GM19043 (cell line): ENCODE results near the gene HOXD9.

ENCODE experiments used
- ATAC-seq: cut with Tn5 transposase; IDR thresholded peaks from one replicate; pipeline ENCODE4 v1.9.1; 2021; ENCODE audit warnings: low read depth; ENCODE audit not compliant: unreplicated experiment

HOXD9 gene

DNA sequence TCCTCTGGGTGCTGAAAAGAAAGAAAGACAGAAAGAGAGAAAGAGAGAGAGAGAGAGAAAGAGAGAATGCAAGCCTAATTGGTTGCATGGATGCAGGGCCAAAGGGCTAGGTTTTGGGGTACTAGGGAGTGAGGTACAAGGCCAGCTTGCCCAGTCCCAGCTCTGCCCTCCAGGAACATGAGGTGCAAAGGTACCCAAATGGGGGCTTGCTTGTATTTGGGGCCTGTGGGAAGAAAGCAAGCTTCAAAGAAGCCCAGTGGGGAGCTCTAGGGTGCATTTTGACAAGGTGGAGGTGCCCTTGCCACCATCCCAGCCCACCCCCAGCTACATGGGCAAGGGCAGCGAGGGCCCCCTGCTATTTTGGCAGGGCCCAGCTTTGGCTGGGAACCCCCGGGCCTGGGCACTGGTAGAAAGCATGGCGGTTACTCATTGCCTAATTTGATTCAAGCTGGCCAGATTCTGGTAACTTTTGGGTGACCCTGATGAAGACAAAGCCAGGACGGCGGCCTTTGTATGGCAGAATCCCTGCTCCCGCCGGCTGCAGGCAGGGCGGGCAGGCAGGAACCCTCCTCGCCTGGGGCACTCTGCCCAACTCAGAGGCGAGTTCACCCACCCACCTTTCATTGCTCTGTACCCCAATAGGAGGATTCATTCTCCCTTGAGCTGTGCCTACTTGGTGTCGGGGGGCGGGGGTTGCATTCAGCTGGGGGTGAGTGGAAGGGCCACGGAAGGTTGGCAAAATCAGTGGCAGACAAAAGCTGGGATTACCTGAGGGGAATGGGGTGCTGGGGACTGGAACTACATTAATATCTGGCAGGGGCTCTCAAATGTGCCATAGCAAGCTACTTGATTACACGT, 28.3 kb downstream of the HOXD9 start:
- ATAC-seq: no peak

DNA sequence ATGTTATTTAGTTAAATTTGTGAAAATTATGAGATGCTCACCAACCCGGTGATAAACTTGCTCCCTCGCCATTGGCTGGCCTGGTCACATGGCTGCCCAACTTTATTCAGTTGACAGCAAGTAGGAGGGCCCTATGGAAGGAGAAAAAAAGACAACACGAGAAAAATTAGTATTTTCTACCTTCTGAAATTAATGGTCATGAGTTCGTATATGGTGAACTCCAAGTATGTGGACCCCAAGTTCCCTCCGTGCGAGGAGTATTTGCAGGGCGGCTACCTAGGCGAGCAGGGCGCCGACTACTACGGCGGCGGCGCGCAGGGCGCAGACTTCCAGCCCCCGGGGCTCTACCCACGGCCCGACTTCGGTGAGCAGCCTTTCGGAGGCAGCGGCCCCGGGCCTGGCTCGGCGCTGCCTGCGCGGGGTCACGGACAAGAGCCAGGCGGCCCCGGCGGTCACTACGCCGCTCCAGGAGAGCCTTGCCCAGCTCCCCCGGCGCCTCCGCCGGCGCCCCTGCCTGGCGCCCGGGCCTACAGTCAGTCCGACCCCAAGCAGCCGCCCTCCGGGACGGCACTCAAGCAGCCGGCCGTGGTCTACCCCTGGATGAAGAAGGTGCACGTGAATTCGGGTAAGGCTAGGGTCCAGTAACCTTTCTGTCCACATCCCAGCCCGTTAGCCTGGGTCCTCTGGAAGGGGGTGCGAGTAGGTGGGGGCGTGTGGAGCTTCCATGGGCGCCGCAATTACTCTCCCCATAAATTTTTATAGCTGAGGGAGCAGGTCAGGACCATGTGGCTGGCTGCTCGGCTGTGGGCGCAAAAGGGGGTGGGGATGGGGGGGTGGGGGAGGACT, 29.1 kb downstream of the HOXD9 start, which contains the start of gene HOXD4:
TSS of gene HOXD4 (plus strand) at position 109 of the 846 bp plus-strand sequence. CDS start at position 193, 84 bp downstream.
- no peak for ATAC-seq

DNA sequence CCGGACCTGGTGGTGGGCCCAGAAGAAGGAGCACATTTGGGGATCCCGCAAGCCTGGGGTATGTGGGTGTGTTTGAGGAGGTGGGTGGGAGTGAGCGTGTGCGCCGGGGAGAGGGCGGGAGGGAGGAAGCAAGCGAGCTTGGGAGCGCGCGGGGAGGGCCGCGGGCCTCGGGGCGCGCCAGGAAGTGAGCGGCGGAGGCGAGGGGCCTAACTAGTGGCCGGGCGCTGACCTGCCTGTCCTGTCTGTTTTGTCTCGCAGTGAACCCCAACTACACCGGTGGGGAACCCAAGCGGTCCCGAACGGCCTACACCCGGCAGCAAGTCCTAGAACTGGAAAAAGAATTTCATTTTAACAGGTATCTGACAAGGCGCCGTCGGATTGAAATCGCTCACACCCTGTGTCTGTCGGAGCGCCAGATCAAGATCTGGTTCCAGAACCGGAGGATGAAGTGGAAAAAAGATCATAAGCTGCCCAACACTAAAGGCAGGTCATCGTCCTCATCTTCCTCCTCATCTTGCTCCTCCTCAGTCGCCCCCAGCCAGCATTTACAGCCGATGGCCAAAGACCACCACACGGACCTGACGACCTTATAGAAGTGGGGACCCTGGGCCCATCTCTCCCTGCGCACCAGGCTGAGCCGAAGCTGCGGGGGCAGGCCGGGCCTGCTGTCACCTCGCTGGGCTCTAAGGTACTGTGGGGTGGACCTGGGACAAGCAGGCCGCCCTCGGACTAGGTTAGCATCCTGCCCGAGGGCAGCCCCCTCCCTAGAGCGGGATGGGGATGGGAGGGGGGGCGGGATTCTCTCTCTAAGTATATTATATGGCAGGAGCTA, 30.0 kb downstream of the HOXD9 start:
- no peak for ATAC-seq

DNA sequence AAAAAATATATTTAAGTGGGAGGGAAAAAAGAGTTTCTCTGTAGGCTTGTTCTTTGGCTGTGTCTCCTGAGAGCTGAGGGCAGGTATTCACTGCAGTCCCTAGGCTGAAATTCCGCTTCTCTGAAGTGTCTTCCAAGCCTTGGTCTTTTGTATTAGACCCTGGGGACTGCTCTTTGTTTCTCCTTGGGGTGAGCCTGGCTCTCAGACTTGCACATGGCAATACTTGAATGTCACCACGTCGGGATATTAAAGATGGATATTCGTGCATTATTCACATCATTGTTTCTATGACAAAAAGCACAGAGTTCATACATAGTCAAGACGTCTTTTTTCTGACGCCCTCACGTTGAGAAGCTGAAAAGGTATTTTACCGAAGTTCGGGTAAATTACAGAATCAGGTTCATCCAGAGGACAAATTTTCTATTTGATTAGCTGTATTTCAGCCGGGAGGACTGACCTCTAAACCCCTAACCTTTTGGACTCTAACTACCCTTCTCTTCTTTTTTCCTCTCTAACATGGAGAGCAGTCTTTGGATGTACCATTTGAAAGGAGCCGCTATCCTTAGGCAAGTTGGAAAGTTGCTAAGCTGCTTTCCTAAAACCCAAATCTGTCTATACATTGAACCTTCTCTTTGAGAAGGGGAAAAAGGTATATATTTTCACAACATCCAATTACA, 32.2 kb downstream of the HOXD9 start:
- no peak for ATAC-seq

DNA sequence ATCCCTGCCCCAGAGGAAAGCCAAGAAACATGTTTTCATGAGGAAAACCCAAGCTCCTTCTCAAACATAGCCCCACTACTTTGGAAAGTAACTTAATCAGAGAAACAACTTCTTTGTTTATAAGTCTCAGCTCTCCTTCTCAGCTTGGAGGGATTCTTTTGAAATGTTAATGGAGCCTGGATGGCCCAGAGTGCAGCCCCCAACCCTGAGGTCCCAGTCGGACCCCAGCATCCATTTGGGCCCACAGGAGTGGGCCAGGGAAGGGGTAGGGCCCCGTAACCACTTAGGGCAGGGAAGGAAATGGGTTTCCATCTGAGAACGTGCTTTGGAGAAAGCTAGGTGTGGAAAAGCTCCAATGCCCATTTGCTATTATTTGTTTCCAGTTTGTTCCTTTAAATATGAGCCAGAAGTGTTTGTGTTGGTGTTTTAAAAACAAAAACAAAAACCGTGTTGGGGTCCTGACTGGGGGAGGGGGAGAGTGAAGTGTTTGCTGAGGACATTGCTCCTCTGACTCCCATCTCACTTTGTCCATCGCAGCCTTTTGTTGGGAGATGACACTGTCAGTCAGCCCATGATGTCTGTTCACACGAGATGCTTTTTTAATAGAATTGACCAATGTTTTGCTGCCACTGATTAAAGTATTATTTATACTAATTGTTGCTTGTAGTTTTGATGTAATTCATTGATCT, 33.0 kb downstream of the HOXD9 start:
- no peak for ATAC-seq

DNA sequence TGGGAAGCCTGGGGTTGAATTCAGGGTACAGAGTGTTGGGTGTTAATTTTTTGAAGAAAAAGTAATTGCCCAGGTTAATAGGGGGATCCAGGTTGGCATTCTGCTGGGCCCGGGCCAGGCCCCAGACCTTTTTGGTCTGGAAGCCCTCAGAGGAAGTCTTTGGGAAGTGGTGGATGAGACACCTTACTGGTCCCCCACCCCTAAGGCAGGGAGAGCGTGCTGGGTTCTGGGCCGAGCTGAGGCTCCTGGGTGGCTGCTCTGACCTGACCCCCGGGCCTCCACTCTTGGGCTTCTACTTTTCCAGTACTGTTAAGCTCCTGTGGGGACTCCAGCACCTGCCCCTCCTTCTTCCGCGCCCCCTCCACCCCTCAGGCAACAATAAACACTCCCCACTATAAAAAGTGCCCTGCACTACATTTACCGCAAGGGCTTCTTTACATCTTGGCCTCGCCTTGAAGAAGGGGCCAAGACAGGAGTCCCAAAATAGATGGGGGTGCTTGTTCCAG, 33.8 kb downstream of the HOXD9 start:
- ATAC-seq: no peak

DNA sequence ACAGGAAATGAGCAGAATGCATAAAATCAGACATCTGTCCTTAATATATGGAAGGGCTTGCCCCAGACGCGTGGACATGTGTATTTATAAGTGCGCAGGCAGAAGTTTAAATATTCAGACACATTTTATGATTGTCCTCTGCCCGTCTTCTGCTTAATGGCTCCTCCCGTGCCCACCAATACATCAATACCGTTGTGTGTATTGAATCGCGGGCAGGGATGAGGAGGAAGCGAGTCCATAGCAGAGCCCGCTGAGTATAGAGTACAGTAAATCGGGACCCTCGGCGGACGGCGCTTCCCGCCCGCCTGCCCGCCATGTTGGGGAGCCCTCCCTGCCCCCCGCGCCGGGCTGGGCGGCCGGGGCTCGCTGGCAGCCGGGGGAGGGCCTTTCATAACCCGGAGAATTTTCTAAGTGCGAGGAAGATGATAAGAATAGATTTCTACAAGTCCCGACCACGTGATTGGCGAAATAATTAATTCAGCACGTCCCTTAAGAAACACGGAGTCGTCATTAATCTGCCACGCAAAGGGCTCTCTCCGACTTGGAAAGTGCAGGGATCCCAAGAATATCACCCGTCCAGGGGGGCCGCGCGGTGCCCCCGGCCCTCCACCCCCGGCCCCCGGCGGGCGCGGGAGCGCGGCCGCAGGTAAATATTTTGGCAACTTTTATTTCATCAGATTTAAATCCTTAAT, 34.4 kb downstream of the HOXD9 start, which contains the start of gene HOXD3:
TSS of gene HOXD3 (plus strand) at position 501 of the 692 bp plus-strand sequence. CDS start 11,808 bp downstream, outside the sequence.
- no peak for ATAC-seq

DNA sequence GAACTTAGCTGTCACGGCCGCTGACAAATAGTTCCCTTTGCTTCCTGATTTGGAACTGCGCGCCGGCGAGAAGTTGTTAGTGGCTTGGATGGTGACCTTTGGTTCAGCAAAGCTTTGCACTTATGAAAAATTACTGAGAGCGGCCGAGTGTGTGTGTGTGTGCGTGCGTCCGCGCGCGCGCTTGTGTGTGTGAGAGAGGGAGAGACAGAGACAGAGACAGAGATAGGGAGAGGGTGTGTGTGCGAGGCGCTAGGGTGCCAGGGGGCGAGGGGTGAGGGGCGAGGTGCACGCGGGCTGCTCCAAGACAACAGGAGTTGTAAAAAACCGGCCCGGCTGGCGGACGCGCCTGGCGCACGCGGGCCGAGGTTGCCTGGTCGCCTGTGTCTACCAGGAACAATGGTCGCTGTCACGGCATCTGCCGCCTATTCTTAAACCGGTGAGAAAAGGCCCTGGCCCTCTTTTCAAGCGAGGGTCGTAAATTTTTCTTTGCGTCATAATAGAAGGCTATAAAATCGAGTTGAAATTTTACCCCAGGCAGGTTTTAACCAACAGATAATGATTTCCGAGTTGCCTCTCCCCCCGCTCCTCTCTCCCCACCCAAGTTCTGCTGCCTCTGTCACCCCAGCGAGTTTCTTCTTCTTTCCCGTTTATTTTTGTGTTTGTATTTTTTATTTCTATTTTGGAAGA, 35.1 kb downstream of the HOXD9 start:
- ATAC-seq: no peak

DNA sequence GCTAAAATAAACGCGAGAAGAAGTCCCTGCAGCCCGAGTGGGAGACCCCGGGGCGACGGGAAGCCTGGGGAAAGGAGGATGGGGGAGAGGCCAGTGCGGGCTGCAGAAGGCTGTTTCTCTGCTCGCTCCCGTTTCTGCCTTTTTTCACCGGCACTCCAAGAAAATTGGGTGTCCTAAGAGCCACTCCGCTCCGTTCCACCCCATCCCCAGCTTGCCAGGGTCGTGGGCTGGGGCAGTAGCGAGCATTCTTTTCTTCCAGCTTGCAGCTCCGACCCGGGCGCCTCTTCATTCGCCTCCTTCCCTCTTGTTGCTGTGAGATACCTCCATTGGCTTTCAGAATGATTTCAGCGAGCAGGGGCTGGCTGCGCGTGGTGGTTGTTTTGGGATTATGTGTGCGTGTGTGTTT, 35.7 kb downstream of the HOXD9 start:
- ATAC-seq: no peak

DNA sequence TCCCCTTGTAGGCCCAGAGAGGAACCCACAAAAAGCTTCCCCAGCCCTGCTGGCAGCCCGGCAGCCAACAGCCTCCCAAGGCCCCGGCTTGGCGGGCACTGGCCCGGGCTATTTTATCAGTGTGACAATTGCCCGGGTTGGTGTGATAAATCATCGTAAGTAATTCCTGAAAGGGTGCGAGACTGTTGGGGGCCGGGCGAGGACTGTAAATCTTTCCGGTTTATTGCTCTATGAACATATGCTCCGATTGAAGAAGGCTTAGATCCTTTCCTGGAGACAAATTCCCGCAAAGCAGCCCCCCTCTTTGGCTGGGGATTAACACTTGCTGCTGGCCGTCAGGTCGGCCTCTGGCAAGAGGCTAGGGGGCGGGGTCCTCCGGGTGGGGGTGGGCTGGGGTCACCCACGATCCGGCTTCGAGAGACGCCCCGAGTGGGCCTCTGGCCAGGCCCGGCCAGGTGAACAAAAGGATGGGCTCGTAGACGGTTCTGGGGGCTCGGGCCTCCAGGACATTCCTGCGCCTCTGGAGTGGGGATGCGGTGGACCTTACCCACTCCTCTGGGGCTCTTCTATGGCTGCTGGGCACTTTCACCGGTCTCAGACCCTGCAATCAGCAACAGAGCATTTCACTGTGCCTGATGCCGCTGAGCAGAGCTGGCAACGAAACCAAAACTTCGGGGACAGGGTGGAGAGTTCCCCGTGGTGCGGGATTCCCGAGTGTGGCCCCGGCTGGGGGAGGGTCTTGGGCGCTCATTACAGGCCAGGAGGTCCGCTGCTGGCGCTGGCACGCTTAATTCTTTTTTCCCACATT, 36.5 kb downstream of the HOXD9 start:
- ATAC-seq: no peak

DNA sequence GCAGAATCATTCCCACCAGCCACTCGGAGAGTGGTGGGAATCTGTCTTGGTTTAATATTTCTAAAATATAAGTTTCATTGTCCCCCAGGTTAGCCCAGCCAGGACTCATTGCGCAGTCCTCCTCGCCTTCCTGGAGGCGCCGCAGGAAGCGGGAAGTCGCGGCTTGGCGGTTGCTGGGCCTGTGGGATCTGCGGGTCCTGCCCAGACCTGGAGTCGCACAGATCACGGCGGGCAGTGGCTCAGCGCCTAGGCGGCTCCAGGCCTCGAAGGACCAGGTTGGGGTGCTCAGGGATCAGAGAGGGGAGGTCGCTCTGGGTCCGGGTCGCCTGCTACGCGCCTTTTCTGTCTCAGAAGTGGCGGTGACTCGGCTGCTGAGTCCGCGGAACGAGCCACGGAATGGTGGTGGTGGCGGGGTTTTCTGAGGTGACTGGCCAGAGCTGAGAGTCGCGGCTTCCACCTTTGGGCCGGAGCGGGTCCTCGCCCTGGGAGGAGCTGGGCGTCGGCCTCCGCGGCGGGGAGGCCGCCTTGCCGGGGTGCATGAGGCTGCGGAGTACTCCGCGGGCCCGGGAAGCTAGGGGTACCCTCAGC, 37.2 kb downstream of the HOXD9 start:
- no peak for ATAC-seq

DNA sequence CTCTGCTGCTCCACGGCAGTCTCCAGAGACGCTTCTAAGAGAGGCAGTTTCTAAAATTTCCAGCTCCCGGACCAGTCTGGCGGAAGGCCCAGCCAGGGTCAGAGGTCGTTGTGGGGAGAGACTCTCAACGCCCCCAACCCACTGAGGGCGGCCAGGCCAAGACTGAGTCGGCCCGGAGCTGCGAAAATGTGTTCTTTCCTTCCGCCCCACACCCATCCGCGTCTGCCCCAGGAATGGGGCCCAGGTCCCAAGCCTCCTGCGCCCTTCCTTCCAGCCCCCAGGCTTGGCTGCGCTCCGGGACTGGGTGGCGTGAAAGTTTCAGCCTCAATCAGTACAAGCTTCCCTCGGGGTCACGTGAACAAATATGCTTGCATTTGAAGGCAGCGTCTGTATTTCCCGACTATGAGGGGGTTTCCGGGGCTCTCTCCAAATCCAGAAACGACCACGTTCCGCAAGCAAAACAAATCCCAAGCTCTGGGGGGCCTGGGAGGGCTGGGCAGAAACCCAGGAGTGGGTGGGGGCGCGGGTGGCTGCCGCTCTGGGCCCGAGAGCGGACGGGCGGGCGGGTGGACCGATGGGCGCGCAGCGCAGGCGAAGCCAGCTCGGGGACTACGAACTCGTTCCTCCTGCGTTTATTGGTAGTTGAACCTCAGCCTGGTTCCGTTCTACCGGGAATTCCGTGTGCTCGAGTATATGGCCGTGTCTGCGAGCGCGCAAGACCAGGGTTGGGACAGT, 37.9 kb downstream of the HOXD9 start:
- ATAC-seq: no peak

DNA sequence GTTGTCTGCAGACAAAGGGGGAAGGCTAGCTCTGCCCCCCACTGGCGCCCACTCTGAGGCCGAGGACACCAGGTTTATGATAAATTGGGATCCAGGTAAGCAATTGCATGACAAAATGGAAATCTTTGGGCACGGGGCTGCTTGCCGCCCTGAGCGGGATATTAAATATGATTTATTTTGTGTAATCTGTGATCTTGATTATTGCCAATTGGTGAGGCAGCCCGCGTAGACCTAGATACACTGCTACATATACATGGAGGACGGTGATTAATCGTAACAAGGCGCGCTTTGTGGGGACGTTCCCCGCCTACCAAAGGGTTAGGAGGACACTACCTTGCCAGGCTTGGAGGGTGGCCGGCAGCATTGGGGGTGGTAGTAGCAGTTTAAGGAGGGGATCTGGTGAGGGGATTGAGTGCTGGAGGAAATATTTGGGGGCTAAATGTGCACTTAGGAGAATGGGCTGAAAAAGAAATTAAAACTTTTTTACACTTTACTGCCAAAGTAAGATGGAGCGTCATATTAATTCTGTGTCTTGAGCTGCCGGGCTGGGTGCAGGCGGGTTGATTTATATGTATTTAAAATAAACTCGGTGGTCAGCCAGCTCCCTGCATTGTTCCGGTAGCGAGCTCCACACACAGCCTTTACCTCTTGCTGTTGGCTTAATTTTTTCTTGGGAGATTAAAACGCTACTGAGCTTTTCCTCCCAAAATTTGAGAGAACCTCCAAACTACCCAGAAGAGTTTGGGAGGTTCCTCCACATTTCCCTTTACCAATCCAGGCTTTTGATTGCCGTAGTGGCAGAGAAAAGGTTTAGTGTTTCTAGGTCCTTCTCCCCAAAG, 38.7 kb downstream of the HOXD9 start:
- no peak for ATAC-seq

DNA sequence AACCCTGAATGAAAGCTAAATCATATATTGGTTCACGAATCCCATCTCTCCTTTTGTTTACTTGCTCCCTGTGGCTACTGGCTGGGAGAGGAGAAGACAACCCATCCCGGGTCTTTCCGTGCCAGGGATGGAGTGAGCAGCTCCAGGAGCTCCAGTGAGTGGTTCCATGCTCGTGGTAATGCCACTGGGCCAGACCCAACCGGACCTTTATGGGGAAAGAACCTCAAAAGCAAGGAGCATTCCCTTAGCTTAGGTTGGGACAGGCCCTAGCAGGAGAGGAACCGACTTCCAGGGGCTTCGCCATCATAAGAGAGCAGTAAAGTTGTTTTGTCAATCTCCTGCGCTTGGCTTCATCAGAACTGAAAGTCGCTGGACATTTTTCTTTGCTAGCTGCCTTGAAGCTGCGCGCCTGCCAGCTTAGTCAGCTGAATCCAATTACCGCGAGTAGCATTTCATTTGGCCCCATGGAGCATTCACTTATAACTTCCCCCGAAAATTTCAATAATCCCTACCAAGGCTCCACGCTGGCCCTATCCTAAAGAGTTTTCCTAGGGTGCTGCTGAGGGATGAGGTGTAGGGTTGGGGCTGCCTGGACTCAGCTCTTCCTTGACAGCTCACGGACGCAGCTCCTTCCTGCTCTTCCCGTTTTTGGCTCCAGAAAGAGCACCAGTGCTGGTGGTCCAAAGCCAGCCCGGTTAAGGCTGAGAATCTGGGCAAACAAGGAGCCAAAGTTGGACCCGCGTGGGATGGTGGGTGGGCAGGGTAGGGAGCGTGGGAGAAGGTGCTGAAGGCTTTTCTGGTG, 39.5 kb downstream of the HOXD9 start:
- ATAC-seq: no peak
